ENCODE measurements around the gene RCOR2. TPM values are rescaled to one million over a fixed set of nuclear protein-coding genes. Genes with fewer than 3 reads are reported as not detected.

Gene RCOR2
- total and polyA plus RNA-seq, 2 experiments from 2014 or later = 5.5 to 66.9 TPM

GRCh38 chr11:63904743-63905142, 12.2 kb downstream of the RCOR2 start:
- peak overlapping the region; percentile 74; the same call in 1 of the 2 replicates for H3K27ac Mint-ChIP-seq
- Histone ChIP-seq H3K4me3 (no peak overlapping the region), H3K4me2 (no peak overlapping the region), H3K36me3 (ENCODE audit: insufficient read depth) (peaks cover 8% of the 10 kb centered on the region; the same call in 1 of the 2 replicates), H3K4me1 (ENCODE audit: insufficient read depth) (peaks cover 38% of the 10 kb centered on the region), H3F3A (replicated peaks; ENCODE audit: low read depth) (peaks cover 29% of the 10 kb centered on the region; the same call in 1 of the 2 replicates), H3K27ac (ENCODE audit: low read depth) (no peak overlapping the region), H3K9me2 (ENCODE audit: insufficient read depth) (no peaks in the 10 kb centered on the region), H4K20me1 (replicated peaks; ENCODE audit: insufficient read depth) (no peaks in the 10 kb centered on the region; the same call in 1 of the 2 replicates), H2AFZ (no peak overlapping the region), H3K79me2 (replicated peaks; ENCODE audit: insufficient read depth) (no peaks in the 10 kb centered on the region), H3K27me3 (ENCODE audit: insufficient read depth) (no peaks in the 10 kb centered on the region)
- no peak for TF ChIP-seq EZH2phosphoT487 (IDR thresholded peaks at IDR 0.05; ENCODE audit: unreplicated experiment)
- TF ChIP-seq, protein P1, sequence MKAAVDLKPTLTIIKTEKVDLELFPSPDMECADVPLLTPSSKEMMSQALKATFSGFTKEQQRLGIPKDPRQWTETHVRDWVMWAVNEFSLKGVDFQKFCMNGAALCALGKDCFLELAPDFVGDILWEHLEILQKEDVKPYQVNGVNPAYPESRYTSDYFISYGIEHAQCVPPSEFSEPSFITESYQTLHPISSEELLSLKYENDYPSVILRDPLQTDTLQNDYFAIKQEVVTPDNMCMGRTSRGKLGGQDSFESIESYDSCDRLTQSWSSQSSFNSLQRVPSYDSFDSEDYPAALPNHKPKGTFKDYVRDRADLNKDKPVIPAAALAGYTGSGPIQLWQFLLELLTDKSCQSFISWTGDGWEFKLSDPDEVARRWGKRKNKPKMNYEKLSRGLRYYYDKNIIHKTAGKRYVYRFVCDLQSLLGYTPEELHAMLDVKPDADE (IDR thresholded peaks at IDR 0.05) = no peak
- no peak for TF ChIP-seq POLR2AphosphoS5 (IDR thresholded peaks at IDR 0.05; ENCODE audit: low read depth)
- TF ChIP-seq CTCF (conservative IDR thresholded peaks at IDR 0.05; ENCODE audit: low read depth in 2 of 2) = no peak
- H3K9me3 Mint-ChIP-seq = no peaks in the 10 kb centered on the region
- no peak for ATAC-seq
- H3K36me3 Mint-ChIP-seq (ENCODE audit: low read depth) = peaks cover 56% of the 10 kb centered on the region
- H3K4me1 Mint-ChIP-seq = peaks cover 44% of the 10 kb centered on the region
- H3K27me3 Mint-ChIP-seq (ENCODE audit: insufficient read depth, low read depth, poor library complexity) = peaks cover 15% of the 10 kb centered on the region
- no peak for DNase-seq (ENCODE audit: low spot score)
- H3K4me3 Mint-ChIP-seq = no peak overlapping the region

GRCh38 chr11:63903884-63904283, 13.1 kb downstream of the RCOR2 start:
- H3K4me1 ChIP-seq (ENCODE audit: insufficient read depth) = peaks cover 31% of the 10 kb centered on the region
- H3K4me2 ChIP-seq = no peak overlapping the region
- no peak overlapping the region for H2AFZ ChIP-seq
- no peak overlapping the region for H3K27ac ChIP-seq (ENCODE audit: low read depth)
- H3K9me2 ChIP-seq (ENCODE audit: insufficient read depth) = no peaks in the 10 kb centered on the region
- Mint-ChIP-seq H3K27me3 (ENCODE audit: insufficient read depth, low read depth, poor library complexity) (peaks cover 15% of the 10 kb centered on the region), H3K36me3 (ENCODE audit: low read depth) (peaks cover 64% of the 10 kb centered on the region), H3K27ac (peak overlapping the region; percentile 32; the same call in 1 of the 2 replicates), H3K4me1 (peaks cover 40% of the 10 kb centered on the region), H3K4me3 (no peak overlapping the region), H3K9me3 (no peaks in the 10 kb centered on the region)
- no peak for ATAC-seq
- H4K20me1 ChIP-seq (replicated peaks; ENCODE audit: insufficient read depth) = no peaks in the 10 kb centered on the region; the same call in 1 of the 2 replicates
- no peak for DNase-seq (ENCODE audit: low spot score)
- H3F3A ChIP-seq (replicated peaks; ENCODE audit: low read depth) = peaks cover 28% of the 10 kb centered on the region; the same call in 1 of the 2 replicates
- no peaks in the 10 kb centered on the region for H3K79me2 ChIP-seq (replicated peaks; ENCODE audit: insufficient read depth)
- H3K4me3 ChIP-seq = no peak overlapping the region
- no peaks in the 10 kb centered on the region for H3K27me3 ChIP-seq (ENCODE audit: insufficient read depth)
- H3K36me3 ChIP-seq (ENCODE audit: insufficient read depth) = peaks cover 8% of the 10 kb centered on the region; the same call in 1 of the 2 replicates
- TF ChIP-seq STAT1 (IDR thresholded peaks at IDR 0.05; ENCODE audit: unreplicated experiment) = no peak
- TF ChIP-seq CTCF (conservative IDR thresholded peaks at IDR 0.05; ENCODE audit: low read depth in 2 of 2) = no peak
- no peak for TF ChIP-seq POLR2AphosphoS5 (IDR thresholded peaks at IDR 0.05; ENCODE audit: low read depth)
- TF ChIP-seq ZNF462 (CRISPR knock-in tag; IDR thresholded peaks at IDR 0.05) = no peak
- no peak for TF ChIP-seq ZNF331 (CRISPR knock-in tag; IDR thresholded peaks at IDR 0.05; ENCODE audit: low read depth)
- no peak for TF ChIP-seq EZH2phosphoT487 (IDR thresholded peaks at IDR 0.05; ENCODE audit: unreplicated experiment)
- TF ChIP-seq CREB1 (CRISPR knock-in tag; IDR thresholded peaks at IDR 0.05; ENCODE audit: low read depth) = no peak
- no peak for TF ChIP-seq ZNF114 (CRISPR knock-in tag; IDR thresholded peaks at IDR 0.05)

Measured in GM23338 (cell line).